Stimulated activated CD4-positive, alpha-beta T cell treated with anti-CD3 and anti-CD28 coated beads, Interleukin-2, amount 100 ng/mL, for 48 hours (primary cell): ENCODE data around the gene TRIM13.
"Not testable (repeated sequence)": the region's sequence is repeated elsewhere in the genome, so short reads cannot be mapped to it uniquely, and the experiment has no call there.

Source experiments
- DNase-seq, 2 donors: peaks; one replicate each; pipeline ENCODE4 v3.0.0-alpha.2; 2020

TRIM13 gene

GRCh38 chr13:49996951-49997895 lies at the start of gene TRIM13:
TSS of gene TRIM13 (plus strand) at chr13:49997042. CDS start at chr13:50011941, 14,899 bp downstream.
- DNase-seq = peak; percentile 70 to 71

GRCh38 chr13:49948777-49949270 lies 48.0 kb upstream of the TRIM13 start:
- DNase-seq = not testable (repeated sequence)

- DNase-seq = no peak
These were observed 44.9 kb upstream of the TRIM13 start for GRCh38 chr13:49951754-49952535.

- DNase-seq = no peak
These were observed 43.3 kb upstream of the TRIM13 start for GRCh38 chr13:49953560-49953959.

GRCh38 chr13:49954674-49955455 lies 42.0 kb upstream of the TRIM13 start:
- no peak for DNase-seq

GRCh38 chr13:49956131-49956530 lies 40.7 kb upstream of the TRIM13 start:
- no peak for DNase-seq

GRCh38 chr13:49958321-49958720 lies 38.5 kb upstream of the TRIM13 start:
- no peak for DNase-seq

- DNase-seq = no peak
These were observed 29.4 kb upstream of the TRIM13 start for GRCh38 chr13:49967456-49967855.

GRCh38 chr13:49972709-49973108 lies 24.1 kb upstream of the TRIM13 start:
- no peak for DNase-seq

GRCh38 chr13:49975826-49976225 lies 21.0 kb upstream of the TRIM13 start:
- DNase-seq = no peak

- peak; percentile 70 to 74 for DNase-seq
These were observed 20.3 kb upstream of the TRIM13 start for GRCh38 chr13:49976314-49977258.

GRCh38 chr13:49977992-49978391 lies 18.9 kb upstream of the TRIM13 start:
- DNase-seq = no peak

GRCh38 chr13:49980266-49980665 lies 16.6 kb upstream of the TRIM13 start:
- no peak for DNase-seq

GRCh38 chr13:49985129-49985528 lies 11.7 kb upstream of the TRIM13 start:
- no peak for DNase-seq

GRCh38 chr13:49986471-49986870 lies 10.4 kb upstream of the TRIM13 start:
- no peak for DNase-seq

- not testable (repeated sequence) for DNase-seq
These were observed 6.2 kb upstream of the TRIM13 start for GRCh38 chr13:49990612-49991011.

- DNase-seq = no peak
These were observed 3.7 kb upstream of the TRIM13 start for GRCh38 chr13:49993111-49993510.

- no peak for DNase-seq
These were observed 3.2 kb upstream of the TRIM13 start for GRCh38 chr13:49993666-49994065.

GRCh38 chr13:49995625-49996101 lies 1.2 kb upstream of the TRIM13 start:
- no peak for DNase-seq

- peak; percentile 79 to 85 for DNase-seq
These were observed 504 bp upstream of the TRIM13 start for GRCh38 chr13:49996161-49996915.

GRCh38 chr13:49997955-49998354 lies 1.1 kb downstream of the TRIM13 start:
- DNase-seq = no peak
